Neural cell (in vitro differentiated cells): ENCODE results near the gene NEDD4L. TPM values are rescaled to one million over a fixed set of nuclear protein-coding genes. Genes with fewer than 3 reads are reported as not detected.

Experiments
- H2AFZ ChIP-seq: fragments of 200-600, 300-800 bp; sonication (generic), shearing (Covaris generic); 2 replicates; pipeline ENCODE4 v1.6.0; 2014; ENCODE audit warnings: low read depth, mild to moderate bottlenecking, antibody characterized with exemption, low read length, moderate library complexity
- H3F3A ChIP-seq: fragments of 200-600 bp; shearing (Covaris generic); 2 replicates; pipeline ENCODE4 v1.6.1; 2016; ENCODE audit warnings: mild to moderate bottlenecking, moderate library complexity, mixed read lengths, antibody characterized with exemption, low read length; ENCODE audit not compliant: insufficient read depth, poor library complexity, severe bottlenecking
- H3K27ac ChIP-seq: fragments of 200-600, 300-800 bp; sonication (generic), shearing (Covaris generic); 2 replicates; pipeline ENCODE4 v1.5.1; 2014; ENCODE audit warnings: mild to moderate bottlenecking, low read length, moderate library complexity
- H3K27me3 ChIP-seq: fragments of 300-800, 200-600 bp; sonication (generic), shearing (Covaris generic); 2 replicates; pipeline ENCODE4 v1.6.0; 2014; ENCODE audit warnings: mild to moderate bottlenecking, low read depth, low read length, moderate library complexity; ENCODE audit not compliant: insufficient read depth
- H3K36me3 ChIP-seq: fragments of 300-800, 200-600 bp; sonication (generic), shearing (Covaris generic); 2 replicates; pipeline ENCODE4 v1.5.1; 2014; ENCODE audit warnings: mild to moderate bottlenecking, antibody characterized with exemption, low read length, moderate library complexity; ENCODE audit not compliant: insufficient read depth
- H3K4me2 ChIP-seq: fragments of 300-800, 200-600 bp; sonication (generic), shearing (Covaris generic); 2 replicates; pipeline ENCODE4 v1.6.0; 2014; ENCODE audit warnings: mild to moderate bottlenecking, low read length
- H3K4me3 ChIP-seq: fragments of 300-800, 200-600 bp; sonication (generic), shearing (Covaris generic); 2 replicates; pipeline ENCODE4 v1.5.1; 2014; ENCODE audit warnings: mild to moderate bottlenecking, low read length, moderate library complexity
- H3K79me2 ChIP-seq: fragments of 200-600 bp; shearing (Covaris generic); replicated peaks from 2 replicates; pipeline ENCODE4 v1.6.0; 2014; ENCODE audit warnings: mild to moderate bottlenecking, low read length, moderate library complexity; ENCODE audit not compliant: insufficient read depth
- H3K9ac ChIP-seq: fragments of 300-800, 200-600 bp; sonication (generic), shearing (Covaris generic); 2 replicates; pipeline ENCODE4 v1.6.1; 2016; ENCODE audit warnings: mild to moderate bottlenecking, low read length, mixed read lengths
- H3K9me2 ChIP-seq: fragments of 200-600 bp; shearing (Covaris generic); 2 replicates; pipeline ENCODE4 v1.6.1; 2016; ENCODE audit warnings: mild to moderate bottlenecking, low read length, mixed read lengths; ENCODE audit not compliant: insufficient read depth
- H3K9me3 ChIP-seq: fragments of 200-600, 300-800 bp; sonication (generic), shearing (Covaris generic); 2 replicates; pipeline ENCODE4 v1.6.1; 2016; ENCODE audit warnings: mild to moderate bottlenecking, mixed run types, low read length, moderate library complexity, mixed read lengths
- H4K20me1 ChIP-seq: fragments of 200-600 bp; shearing (Covaris generic); 2 replicates; pipeline ENCODE4 v1.6.1; 2016; ENCODE audit warnings: mild to moderate bottlenecking, mixed run types; ENCODE audit not compliant: insufficient read depth
- EP300 ChIP-seq: fragments of 450-650 bp; conservative IDR thresholded peaks from 2 replicates; pipeline ENCODE4 v1.6.1; 2014; ENCODE audit warnings: antibody characterized with exemption, mild to moderate bottlenecking, moderate library complexity; ENCODE audit not compliant: poor library complexity, severe bottlenecking
- EZH2 ChIP-seq: fragments of 200-600, 300-800 bp; shearing (Covaris generic), sonication (generic); IDR thresholded peaks from 2 replicates; pipeline ENCODE4 v1.6.1; 2014; ENCODE audit warnings: antibody characterized with exemption, low read length, borderline replicate concordance, mild to moderate bottlenecking; ENCODE audit not compliant: insufficient read depth, poor library complexity, severe bottlenecking
- MXI1 ChIP-seq: fragments of 450-650 bp; conservative IDR thresholded peaks from 2 replicates; pipeline ENCODE4 v1.6.1; 2014; ENCODE audit warnings: antibody characterized with exemption, mild to moderate bottlenecking; ENCODE audit not compliant: poor library complexity, severe bottlenecking
- POLR2AphosphoS5 ChIP-seq: IDR thresholded peaks from 2 replicates; pipeline ENCODE4 v1.6.1; 2012
- RAD21 ChIP-seq: fragments of 450-650 bp; conservative IDR thresholded peaks from 2 replicates; pipeline ENCODE4 v1.6.1; 2014; ENCODE audit warnings: antibody characterized with exemption, mild to moderate bottlenecking, moderate library complexity
- SMC3 ChIP-seq: fragments of 450-650 bp; conservative IDR thresholded peaks from 2 replicates; pipeline ENCODE4 v1.6.1; 2014; ENCODE audit warnings: antibody characterized with exemption, mild to moderate bottlenecking, moderate library complexity; ENCODE audit not compliant: poor library complexity
- TAF1 ChIP-seq: IDR thresholded peaks from 2 replicates; pipeline ENCODE4 v1.6.1; 2012; ENCODE audit warnings: low read depth
- polyA plus RNA-seq: library from polyadenylated mRNA; depleted of rRNA; stranded (reverse); fragments of >200 nt; gene quantifications from 2 replicates; pipeline ENCODE4 v1.2.3, GENCODE V29; 2014
- TF ChIP-seq, protein P1 (sequence below): fragments of 450-650 bp; IDR thresholded peaks from 2 replicates; pipeline ENCODE4 v1.5.1; 2014; ENCODE audit warnings: antibody characterized with exemption, mild to moderate bottlenecking, moderate library complexity; ENCODE audit not compliant: poor library complexity, severe bottlenecking
- TF ChIP-seq, protein P2 (sequence below): IDR thresholded peaks from 2 replicates; pipeline ENCODE4 v1.6.1; 2012; ENCODE audit warnings: borderline replicate concordance

NEDD4L gene
- polyA plus RNA-seq, 1 donor from 2014 or later = 97.9 TPM

- no peaks in the 10 kb centered on the region for H3K27me3 ChIP-seq
- H2AFZ ChIP-seq = no peak overlapping the region
Measured at GRCh38 chr18:58025733-58026132, 18.3 kb upstream of the NEDD4L start.

DNA sequence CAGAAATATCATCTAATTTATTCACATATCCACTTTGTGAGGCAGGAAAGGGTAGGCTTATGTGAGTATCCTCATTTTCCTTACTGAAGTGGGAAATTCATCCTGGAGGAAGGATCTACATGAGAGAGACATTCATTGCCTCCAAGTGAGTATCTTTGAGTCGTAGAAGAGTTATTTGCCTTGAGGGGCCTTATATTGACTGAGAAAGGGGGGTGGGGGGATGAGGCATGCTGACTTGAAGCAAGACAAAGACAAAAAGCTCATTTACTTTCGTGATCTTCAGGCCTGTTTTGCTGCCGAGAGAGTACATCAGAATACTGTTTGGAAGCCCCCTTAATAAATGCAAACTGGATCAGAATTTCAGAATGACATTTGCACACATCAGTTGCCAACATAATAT lies 17.6 kb upstream of the NEDD4L start:
- H2AFZ ChIP-seq = no peak overlapping the region
- no peak overlapping the region for H3K4me3 ChIP-seq
- H3K9me2 ChIP-seq = no peaks in the 10 kb centered on the region
- H3K9me3 ChIP-seq = no peaks in the 10 kb centered on the region
- H3K79me2 ChIP-seq = no peaks in the 10 kb centered on the region
- H3K36me3 ChIP-seq = no peaks in the 10 kb centered on the region
- no peaks in the 10 kb centered on the region for H3F3A ChIP-seq
- H3K9ac ChIP-seq = no peak overlapping the region
- TF ChIP-seq, protein P1, sequence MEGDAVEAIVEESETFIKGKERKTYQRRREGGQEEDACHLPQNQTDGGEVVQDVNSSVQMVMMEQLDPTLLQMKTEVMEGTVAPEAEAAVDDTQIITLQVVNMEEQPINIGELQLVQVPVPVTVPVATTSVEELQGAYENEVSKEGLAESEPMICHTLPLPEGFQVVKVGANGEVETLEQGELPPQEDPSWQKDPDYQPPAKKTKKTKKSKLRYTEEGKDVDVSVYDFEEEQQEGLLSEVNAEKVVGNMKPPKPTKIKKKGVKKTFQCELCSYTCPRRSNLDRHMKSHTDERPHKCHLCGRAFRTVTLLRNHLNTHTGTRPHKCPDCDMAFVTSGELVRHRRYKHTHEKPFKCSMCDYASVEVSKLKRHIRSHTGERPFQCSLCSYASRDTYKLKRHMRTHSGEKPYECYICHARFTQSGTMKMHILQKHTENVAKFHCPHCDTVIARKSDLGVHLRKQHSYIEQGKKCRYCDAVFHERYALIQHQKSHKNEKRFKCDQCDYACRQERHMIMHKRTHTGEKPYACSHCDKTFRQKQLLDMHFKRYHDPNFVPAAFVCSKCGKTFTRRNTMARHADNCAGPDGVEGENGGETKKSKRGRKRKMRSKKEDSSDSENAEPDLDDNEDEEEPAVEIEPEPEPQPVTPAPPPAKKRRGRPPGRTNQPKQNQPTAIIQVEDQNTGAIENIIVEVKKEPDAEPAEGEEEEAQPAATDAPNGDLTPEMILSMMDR = no peak
- TF ChIP-seq MXI1 (no peak), TAF1 (no peak), RAD21 (no peak), EZH2 (no peak), EP300 (no peak), POLR2AphosphoS5 (no peak), SMC3 (no peak)
- TF ChIP-seq, protein P2, sequence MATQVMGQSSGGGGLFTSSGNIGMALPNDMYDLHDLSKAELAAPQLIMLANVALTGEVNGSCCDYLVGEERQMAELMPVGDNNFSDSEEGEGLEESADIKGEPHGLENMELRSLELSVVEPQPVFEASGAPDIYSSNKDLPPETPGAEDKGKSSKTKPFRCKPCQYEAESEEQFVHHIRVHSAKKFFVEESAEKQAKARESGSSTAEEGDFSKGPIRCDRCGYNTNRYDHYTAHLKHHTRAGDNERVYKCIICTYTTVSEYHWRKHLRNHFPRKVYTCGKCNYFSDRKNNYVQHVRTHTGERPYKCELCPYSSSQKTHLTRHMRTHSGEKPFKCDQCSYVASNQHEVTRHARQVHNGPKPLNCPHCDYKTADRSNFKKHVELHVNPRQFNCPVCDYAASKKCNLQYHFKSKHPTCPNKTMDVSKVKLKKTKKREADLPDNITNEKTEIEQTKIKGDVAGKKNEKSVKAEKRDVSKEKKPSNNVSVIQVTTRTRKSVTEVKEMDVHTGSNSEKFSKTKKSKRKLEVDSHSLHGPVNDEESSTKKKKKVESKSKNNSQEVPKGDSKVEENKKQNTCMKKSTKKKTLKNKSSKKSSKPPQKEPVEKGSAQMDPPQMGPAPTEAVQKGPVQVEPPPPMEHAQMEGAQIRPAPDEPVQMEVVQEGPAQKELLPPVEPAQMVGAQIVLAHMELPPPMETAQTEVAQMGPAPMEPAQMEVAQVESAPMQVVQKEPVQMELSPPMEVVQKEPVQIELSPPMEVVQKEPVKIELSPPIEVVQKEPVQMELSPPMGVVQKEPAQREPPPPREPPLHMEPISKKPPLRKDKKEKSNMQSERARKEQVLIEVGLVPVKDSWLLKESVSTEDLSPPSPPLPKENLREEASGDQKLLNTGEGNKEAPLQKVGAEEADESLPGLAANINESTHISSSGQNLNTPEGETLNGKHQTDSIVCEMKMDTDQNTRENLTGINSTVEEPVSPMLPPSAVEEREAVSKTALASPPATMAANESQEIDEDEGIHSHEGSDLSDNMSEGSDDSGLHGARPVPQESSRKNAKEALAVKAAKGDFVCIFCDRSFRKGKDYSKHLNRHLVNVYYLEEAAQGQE = no peak
- H3K27me3 ChIP-seq = no peaks in the 10 kb centered on the region
- H4K20me1 ChIP-seq = no peaks in the 10 kb centered on the region
- H3K27ac ChIP-seq = no peak overlapping the region
- no peak overlapping the region for H3K4me2 ChIP-seq

More at GRCh38 chr18:58025733-58026132, 18.3 kb upstream of the NEDD4L start:
- Histone ChIP-seq H3K9me2 (no peaks in the 10 kb centered on the region), H3K4me2 (no peak overlapping the region), H3K36me3 (no peaks in the 10 kb centered on the region), H3K9ac (no peak overlapping the region), H4K20me1 (no peaks in the 10 kb centered on the region), H3K4me3 (no peak overlapping the region), H3K27ac (no peak overlapping the region), H3F3A (no peaks in the 10 kb centered on the region), H3K9me3 (no peaks in the 10 kb centered on the region), H3K79me2 (no peaks in the 10 kb centered on the region)
- TF ChIP-seq RAD21 (no peak), EP300 (no peak), EZH2 (no peak), POLR2AphosphoS5 (no peak)
- TF ChIP-seq, protein P1 = no peak
